GM21390 (cell line): ENCODE data around the gene RGS13.
A peak's percentile ranks its signal among the peaks of the same experiment; 100 is the strongest.

Experiments used
- ATAC-seq: cut with Tn5 transposase; IDR thresholded peaks from one replicate; pipeline ENCODE4 v1.9.1; 2021; ENCODE audit not compliant: unreplicated experiment

Gene RGS13, protein sequence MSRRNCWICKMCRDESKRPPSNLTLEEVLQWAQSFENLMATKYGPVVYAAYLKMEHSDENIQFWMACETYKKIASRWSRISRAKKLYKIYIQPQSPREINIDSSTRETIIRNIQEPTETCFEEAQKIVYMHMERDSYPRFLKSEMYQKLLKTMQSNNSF

DNA sequence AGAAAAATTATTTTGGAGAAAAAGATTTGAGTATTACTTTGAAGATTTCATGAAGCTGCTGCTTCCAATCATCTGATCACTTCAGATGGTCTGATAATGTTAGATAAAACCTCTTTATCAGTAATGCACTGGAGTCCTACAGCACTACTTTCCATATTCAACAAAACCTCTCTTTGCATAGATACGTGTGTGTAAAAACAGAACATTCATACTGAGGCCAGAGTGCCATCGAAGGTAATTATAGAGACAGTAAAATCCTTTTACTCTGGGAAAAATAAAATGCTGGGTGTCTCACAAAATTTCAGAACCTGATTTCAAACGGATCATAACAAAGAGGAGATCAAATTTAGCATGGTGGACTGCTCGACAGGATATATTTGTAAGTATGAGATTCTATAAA is at the start of gene RGS13:
TSS of gene RGS13 (plus strand) at position 209 of the 400 bp plus-strand sequence. CDS start 8,188 bp downstream, outside the sequence.
- ATAC-seq = no peak

DNA sequence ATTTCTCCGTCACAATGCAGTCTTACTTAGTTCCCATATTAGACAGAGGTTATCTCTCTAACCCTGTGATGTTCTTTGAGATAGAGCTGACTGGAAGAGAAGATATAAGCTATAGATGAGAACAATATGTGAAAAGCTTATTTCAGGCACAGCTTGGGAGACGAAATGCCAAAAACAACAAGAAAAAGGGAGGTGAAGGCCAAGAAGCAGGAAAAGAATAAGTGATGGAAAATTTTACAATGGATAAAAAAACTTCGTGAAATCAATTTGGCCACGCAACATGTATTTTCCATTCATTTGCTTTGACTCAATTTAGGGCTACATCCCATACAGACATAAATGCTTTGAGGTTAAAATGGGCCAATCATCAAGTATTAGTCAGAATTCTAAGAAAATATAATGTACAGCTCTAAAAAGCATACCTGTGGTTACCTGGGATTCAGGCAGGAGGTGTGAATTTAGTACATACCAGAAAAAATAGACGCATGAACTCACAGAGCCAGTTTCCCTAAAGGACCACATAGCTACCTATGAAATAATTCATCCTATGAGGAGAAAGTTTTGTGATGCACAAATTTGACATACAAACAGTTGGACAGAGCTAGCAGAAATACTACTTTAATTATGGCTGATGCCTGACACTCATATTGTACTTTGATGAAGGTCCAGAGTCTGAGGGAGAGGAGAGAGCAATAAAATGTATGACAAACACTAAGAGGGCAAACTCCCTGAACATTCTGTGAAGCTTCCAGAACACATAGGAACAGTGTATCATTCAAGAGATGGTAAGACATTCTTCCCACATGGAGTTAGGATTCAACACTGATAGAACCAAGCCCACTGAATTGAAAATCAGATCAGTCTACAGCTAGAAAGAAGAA is 48.3 kb upstream of the RGS13 start:
- ATAC-seq = no peak

DNA sequence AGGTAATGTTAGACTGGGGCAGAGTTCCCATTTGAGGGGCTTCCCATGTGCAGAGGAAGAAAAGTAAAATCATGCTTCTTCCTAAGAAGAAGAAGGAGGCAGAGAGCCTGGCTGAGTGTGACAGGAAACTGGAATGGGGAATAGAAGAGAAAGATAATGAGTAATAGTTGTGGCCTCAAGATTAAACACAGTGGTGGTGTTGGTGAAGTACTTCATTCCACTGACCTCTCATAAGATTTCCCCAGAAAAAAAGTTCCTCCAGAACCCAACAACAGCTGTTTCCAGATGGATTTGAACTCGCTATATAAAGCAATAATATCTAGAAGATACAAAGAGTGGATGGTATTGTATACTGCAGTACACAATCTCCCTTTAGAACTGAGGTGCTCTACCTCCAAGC is 47.4 kb upstream of the RGS13 start:
- ATAC-seq = no peak

DNA sequence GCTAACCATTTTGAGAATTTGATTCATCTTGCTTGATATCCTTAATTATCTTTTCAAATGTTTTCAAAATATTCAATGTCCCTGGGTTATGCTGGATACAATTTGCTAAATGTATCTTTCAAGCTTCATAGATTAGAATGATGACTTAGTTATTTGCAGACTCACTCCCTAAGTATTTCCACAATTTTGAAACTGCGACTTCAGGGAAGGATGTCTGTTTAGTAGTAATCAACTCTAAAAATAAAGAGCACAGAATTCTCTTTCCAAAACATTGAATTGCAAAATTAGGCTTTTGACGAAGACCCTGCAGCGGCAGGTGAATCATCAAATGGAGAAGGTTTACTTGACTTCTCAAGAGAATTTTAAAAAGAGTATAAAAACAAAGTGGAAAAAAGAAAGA is 46.1 kb upstream of the RGS13 start:
- ATAC-seq = no peak

DNA sequence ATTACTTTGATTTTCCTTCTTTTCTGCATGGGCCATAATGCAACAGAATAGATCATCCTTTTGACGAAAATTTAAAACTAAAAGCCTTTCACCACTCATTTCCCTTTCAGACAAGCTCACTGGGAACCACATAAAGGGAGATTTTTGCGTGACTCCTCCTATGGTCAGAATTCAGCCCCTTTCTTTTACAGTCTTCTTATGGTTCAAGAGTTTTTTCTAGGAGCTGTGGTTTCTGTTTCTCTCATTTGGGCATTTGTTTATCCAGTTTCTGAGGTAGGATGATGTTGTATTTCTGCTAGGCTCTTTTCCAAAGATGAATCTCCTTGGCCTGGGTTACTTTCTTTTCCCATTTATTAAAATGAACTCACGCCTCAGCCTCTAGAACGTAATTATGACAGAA is 43.4 kb upstream of the RGS13 start:
- no peak for ATAC-seq

DNA sequence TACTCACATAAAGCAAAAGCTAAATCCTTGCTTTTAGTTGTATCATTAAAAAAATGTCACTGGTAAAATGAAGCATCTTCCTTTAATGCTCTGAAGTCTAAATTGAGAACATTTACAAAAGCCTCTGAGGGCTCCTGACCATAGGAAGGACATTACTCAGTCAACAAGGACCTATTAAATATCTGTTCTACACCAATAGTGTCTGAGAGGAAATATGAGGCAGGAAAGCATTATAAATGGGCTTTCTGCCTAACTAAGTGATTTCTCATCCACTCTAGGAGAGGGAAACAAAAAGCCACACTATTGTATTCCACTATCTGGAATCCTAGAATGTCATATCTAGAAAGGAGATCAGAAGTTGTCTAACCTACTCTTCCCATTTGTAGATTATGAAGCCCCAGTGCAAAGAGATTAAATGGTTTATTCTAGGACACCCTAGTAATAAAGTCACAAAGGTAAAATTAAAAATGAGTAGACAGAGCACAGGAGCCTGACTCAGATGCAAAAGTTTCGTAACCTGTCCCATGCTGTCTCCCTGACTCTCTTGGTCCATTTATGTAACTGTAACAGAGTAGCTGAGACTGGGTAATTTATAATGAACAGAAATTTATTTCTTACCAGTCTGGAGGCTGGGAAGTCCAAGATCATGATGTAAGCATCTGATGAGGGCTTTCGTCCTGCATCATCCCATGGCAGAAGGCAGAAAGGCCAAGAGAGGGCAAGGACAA is 42.8 kb upstream of the RGS13 start:
- ATAC-seq = no peak

DNA sequence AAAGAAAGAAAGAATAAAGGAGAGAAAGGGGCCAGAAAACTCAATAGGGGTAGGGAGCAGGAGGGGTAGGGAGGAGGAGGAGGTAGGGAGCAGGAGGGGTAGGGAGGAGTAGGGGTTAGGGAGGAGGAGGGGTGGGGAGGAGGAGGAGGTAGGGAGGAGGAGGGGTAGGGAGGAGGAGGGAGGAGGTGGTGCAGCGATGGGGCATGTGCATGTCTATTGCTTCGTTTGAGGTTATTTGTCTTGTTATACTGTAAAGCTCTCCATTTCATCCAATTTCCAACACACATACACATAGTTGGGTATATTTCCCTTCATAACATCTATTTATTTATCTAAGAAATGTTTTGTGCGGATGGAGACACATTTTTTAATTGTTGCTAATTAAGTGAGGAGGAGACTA is 40.6 kb upstream of the RGS13 start:
- no peak for ATAC-seq

DNA sequence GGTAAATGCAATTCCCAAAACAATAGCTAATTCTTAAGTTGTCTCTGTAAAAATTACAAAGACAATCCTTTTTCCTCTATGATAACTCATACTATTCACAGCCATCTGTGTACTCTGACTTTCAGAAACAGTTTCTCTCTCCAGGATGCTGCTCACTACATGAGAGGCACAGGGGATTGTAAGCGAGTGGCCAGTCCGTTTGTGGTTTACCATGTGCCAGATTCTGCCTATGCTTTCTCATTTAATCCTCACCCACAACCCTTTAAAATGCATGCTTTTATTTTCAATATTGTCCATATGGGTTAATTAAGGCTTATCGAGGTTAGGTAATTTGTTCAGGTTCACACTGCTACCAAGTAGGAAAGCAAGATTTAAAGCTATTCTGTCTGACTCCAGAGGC is 37.4 kb upstream of the RGS13 start:
- no peak for ATAC-seq

DNA sequence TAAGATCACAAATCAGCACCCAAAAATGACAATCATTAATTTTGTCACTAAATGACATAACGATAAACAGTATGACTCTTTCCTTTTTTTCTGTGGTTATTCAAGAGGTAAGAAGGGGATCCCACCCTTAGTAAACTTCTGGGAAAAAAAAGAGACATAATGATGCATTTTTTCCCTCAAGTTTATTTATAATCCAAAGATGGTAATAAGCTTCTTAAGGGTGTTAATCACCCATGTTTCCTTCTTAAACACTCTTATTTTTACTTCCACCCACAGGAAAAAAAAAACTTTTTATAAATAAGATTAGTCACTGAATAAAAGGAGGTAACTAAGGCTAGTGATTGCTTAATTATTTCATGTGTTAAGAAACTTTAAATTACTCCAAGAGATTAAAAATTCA is 35.7 kb upstream of the RGS13 start:
- ATAC-seq = no peak

DNA sequence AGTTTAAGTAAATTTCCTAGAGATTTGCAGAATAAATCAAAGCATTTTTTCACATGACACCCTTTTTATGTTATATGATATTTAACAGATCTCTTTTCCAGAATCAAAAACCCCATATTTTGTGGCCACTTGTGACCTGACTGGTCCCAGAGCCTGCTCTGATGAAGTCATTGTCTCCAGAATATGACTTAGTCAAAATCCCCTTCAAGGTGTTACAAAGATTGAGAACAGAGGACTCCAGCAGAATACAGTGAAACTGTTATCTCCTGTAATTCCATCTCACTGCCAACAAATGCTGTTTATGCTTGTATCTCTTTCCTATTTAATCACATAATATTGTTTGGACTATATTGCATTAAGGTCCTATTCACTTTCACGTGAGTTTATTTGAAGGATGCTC is 34.8 kb upstream of the RGS13 start:
- ATAC-seq = peak; percentile 44

DNA sequence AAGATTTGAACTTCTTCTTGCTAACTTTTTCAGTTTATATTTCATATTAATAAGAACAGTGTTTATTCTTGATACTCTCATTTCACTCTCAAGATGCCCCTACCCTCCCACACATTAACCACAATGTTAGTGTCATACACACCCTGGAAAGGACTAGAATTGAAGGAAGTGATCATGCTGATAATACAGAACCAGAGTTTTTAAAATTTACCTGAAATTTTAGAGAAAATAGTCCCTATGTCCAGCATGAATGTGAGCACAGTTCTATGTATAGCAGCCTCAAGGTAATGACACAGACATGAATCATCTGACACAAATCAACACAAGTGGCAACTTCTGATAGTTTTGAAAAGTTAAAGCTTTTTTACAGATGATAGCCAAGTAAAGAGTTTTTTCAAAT is 34.4 kb upstream of the RGS13 start:
- ATAC-seq = no peak

DNA sequence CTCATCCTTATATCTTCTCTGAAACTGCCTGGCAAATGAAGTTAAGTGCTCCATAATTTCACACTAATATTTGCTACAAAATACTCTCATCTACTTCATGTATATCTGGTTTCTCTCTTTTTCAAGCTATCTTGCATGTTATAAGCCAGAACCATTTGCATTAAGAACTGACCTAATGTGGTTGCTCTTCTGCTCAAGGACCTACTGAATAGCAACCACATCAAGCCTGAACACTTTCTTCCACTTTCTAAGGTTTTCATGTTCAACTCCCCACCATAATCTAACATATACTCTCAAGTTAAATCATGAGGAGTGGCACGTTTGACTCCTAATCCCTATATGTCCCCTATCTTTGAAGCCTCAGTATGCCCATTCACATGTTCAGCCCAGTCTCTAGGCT is 33.2 kb upstream of the RGS13 start:
- no peak for ATAC-seq

DNA sequence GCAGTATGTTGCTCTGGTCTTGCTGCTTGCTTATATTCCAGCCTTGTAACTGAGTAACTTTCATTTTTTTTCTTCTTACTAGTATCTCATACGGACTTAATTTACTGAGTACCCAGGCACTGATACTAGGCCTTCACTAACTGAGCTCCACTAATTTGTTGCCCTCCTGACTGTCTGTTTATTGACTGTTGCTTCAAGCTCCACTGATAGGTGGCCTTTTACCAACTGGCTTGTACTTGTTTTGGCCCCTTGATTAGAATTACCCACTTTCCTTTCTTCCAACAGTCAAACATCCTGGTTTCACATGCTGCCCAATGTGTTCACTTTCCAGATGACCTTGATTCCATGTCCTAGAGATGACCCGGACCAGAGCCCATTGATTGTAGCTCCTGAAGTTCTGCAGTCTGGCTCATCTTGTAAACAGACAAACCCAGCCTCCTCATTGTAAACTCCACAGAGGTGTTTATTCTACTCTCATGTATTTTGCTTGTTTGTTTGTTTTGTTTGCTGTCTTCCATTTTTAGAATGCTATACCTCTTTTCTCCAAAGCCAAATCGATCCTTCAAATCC is 32.6 kb upstream of the RGS13 start:
- no peak for ATAC-seq

DNA sequence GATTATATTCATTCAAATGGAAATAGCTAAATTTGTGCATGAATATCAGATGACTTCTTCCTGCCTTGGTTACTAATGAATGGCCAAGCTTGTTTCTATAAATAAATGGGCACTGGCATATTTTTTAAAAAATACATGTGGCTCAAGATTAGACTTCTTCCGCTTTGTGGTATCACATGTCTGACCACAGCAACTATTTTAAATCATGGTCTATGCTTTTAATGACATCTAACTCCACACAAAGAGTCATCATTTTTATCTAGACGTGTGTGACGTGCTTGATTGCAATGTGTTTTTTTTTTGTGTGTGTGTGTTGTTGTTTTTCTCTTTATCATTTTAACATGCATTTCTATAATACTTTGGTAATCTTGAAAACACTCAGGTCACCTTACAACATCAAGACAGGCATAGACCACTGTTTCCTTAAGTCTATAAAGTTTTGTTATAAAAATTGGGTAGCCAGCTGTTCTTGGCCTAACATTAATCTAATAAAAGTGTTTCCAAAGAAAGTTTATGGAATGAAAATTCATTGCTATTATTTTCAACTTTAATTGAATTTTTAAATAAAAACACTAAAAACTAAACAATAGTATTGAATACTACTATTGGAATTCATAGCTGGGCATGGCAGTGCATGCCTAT is 30.8 kb upstream of the RGS13 start:
- ATAC-seq = peak; percentile 27

DNA sequence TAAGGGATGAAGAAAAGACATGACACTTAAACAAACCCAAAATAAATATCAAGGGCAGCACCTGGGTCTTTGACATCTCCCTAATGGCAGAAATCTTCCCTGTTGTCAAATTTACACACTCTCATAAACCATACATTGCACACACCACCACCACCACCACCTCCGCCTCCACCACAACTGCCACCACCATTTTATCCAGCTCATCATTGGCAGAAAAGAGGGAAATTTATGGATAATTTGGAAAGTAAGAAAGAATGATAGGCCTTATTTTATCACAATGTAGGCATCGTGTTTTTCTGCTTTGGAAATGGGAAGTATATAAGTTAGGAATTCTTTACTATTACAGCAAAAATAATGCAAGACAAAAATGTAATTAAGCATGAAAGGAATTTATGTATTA is 27.3 kb upstream of the RGS13 start:
- no peak for ATAC-seq

DNA sequence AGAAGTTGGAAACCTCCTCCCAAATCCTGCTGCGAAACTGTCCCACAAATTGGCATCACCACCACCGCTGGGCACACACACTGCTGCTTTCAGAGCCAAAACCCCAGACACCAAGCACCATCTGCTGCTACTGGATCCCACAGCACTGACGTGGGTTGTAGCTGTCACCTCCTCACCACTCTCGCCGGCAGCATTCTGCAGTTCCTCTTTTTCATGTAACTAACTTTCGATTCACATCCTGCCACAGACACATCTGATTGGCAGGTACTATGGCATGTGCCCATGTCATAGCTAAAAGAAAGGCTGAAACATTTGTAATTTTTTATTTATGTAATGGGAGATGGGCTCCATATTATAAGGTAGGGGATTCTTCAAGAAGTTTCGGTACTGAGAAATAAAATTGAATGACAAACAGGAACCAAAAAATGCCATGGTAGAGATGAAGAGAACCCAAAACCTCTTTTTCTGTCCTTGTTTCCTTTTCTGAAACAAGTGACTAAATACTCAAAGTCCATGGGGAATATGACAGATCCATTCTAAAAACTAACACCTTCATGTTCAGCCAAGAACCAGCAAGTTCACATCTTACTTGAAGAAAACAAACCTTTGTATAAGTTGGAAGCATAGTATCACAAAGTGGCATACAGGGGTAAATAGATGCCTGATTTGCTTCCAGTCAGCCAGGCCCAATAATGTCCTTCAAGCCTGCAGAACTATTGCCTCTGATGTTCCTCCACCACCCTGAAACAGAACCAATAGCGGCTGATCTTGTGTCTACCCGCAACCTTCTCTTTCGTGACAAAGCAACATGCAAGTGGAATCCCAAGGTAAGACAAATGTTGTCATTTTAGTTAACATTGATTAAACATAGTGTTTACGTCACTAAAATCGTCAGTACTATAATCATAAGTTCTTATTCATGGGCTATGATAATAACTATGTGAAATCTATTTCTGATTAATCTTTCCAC is 26.6 kb upstream of the RGS13 start:
- ATAC-seq = peak; percentile 97

DNA sequence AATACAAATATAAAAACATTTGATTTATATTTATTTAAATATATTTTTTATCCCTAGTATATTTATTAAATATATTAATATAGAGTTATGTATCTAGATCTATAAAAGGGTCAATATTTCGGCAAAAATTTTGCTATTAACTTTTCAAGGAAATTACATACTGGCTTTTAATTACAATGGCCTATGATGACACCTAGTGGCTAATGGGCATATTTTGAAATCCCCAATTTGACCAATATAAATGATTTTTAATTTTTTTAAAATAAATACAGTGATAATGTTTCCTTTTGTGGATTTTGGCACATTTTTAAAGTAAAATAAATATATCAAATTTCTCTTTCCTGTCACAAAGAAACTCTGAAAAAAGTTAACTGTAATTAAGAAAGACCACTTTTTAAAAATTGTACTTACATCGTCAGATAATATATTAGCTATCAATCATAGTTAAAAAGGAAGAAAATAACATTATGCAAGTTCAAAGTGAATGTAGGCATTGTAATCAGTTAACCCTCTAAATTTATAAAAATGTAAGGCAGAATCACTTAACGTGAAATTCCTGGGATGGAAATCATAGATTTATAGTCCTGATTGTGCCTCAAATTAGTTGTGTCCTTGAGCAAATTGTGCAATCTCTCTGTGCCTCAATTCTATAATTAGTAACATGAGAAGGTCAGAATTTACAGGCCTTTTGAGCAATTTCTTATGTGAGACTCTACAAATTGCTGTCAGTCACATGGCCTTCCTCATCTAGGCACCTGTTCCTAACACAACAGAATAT is 25.6 kb upstream of the RGS13 start:
- ATAC-seq = no peak

DNA sequence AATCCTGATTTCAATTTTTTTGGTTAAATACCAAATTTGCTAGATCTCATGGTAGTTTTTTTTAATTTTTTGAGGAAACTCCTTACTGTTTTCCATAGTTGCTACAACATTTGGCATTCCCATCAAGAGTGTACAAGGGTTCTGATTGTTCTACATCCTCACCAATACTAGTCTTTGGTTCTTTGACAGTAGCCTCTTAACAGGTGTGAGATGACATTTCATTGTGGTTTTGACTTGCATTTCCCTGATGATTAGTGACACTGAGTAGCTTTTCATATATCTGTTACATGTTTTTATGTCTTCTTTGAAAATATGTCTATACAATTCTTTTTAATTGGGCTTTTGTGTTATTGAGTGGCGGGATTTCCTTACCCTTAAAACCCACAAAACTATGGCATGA is 20.9 kb upstream of the RGS13 start:
- ATAC-seq = peak; percentile 64

DNA sequence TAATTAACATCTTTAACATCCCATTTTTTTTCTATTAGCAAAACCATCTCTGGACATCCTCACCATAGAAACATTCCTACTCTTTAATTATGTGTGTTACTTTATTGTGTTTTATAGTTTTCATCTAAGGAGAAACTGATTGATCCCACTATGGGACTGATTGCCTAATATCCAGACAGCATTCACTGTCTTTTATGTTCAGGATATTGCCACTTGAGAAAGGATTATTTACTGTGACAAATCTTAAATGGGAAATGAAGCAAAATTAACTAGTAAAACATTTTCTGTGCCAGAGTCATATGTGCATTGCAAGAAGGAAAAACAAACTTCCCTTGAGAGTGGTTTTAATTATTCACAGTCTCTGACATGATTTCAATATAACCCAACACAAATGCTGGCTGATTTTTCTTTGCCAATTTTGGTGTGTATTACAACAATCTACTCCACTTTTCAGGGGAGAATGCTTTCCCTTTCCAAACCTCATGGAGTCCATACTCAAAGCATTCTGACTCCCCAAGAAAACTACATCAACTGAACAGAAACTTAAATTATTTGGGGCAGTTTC is 15.8 kb upstream of the RGS13 start:
- no peak for ATAC-seq
